Lung (tissue), 12 donors: ENCODE data around the gene MIF4GD. TPM values are rescaled to one million over a fixed set of nuclear protein-coding genes. Genes with fewer than 3 reads are reported as not detected.

ENCODE experiments used
- ATAC-seq: fragments of 200-7000 bp; cut with Tn5 transposase; one replicate; pipeline ENCODE4 v1.9.1; 2020; ENCODE audit warnings: moderate number of reproducible peaks; ENCODE audit not compliant: insufficient read depth, low FRiP score
- DNase-seq, 3 donors: peaks; one replicate each; pipeline ENCODE4 v3.0.0-alpha.2; 2013 to 2017
- H3K27ac ChIP-seq, 2 donors: one replicate each; pipeline ENCODE4 v1.5.1; 2013; ENCODE audit warnings: mild to moderate bottlenecking in 2 of 2, moderate library complexity in 2 of 2, control low read depth in 1 of 2, inconsistent platforms in 1 of 2, low read depth in 1 of 2, low read length in 1 of 2
- H3K27me3 ChIP-seq, 3 donors: one replicate each; pipeline ENCODE4 v1.5.1; 2013; ENCODE audit warnings: low read length in 2 of 3; ENCODE audit not compliant: control insufficient read depth in 3 of 3, insufficient read depth in 3 of 3
- H3K36me3 ChIP-seq, 4 donors: one replicate each; pipeline ENCODE4 v1.5.1; 2013; ENCODE audit warnings: low read length in 4 of 4, mild to moderate bottlenecking in 1 of 4, moderate library complexity in 1 of 4; ENCODE audit not compliant: control insufficient read depth in 4 of 4, insufficient read depth in 4 of 4
- H3K4me1 ChIP-seq, 5 donors: one replicate each; pipeline ENCODE4 v1.5.1; 2013; ENCODE audit warnings: low read length in 5 of 5, mild to moderate bottlenecking in 2 of 5, moderate library complexity in 1 of 5; ENCODE audit not compliant: control insufficient read depth in 5 of 5, insufficient read depth in 5 of 5
- H3K4me3 ChIP-seq: one replicate; pipeline ENCODE4 v1.5.1; 2013; ENCODE audit warnings: mild to moderate bottlenecking, control low read depth, moderate library complexity
- H3K9ac ChIP-seq, 2 donors: one replicate each; pipeline ENCODE4 v1.5.1; 2013; ENCODE audit warnings: low read length in 2 of 2, control low read depth in 1 of 2; ENCODE audit not compliant: insufficient read depth in 1 of 2
- H3K9me3 ChIP-seq, 4 donors: one replicate each; pipeline ENCODE4 v1.5.1; 2013; ENCODE audit warnings: low read length in 3 of 4, mild to moderate bottlenecking in 1 of 4, moderate library complexity in 1 of 4; ENCODE audit not compliant: control insufficient read depth in 4 of 4, insufficient read depth in 3 of 4
- CTCF ChIP-seq: IDR thresholded peaks from 2 replicates; pipeline ENCODE4 v1.5.1; 2012; ENCODE audit warnings: mild to moderate bottlenecking; ENCODE audit errors: control extremely low read depth, extremely low read depth
- WGBS, 2 donors: extraction: QIAGEN DNeasy Blood & Tissue Kit; methylation state at CpG; one replicate each; pipeline ENCODE4 v1.1.7; 2013; 5-methylcytosine and 5-hydroxymethylcytosine counted together
- polyA plus RNA-seq, 2 donors: library from polyadenylated mRNA; stranded (reverse); fragments of 200-250 nt; gene quantifications; one replicate each; pipeline ENCODE4 v1.2.1, GENCODE V29; 2013
- total RNA-seq, 2 donors: library from RNA; depleted of rRNA in 1 of 2; stranded (reverse); fragments of >200 nt in 1 of 2; gene quantifications; one replicate each; pipeline ENCODE4 v1.2.1, GENCODE V29; 2014 to 2021
- donor health status: control.
- donor health status: control.
- donor health status: Bipolar disorder and iron deficiency.
- donor health status: healthy.
- donor health status: DM: yes; HTN: yes; CAD: no.

MIF4GD gene
- total and polyA plus RNA-seq, 4 donors: 9.7 to 34.8 (median 23.0) TPM

DNA sequence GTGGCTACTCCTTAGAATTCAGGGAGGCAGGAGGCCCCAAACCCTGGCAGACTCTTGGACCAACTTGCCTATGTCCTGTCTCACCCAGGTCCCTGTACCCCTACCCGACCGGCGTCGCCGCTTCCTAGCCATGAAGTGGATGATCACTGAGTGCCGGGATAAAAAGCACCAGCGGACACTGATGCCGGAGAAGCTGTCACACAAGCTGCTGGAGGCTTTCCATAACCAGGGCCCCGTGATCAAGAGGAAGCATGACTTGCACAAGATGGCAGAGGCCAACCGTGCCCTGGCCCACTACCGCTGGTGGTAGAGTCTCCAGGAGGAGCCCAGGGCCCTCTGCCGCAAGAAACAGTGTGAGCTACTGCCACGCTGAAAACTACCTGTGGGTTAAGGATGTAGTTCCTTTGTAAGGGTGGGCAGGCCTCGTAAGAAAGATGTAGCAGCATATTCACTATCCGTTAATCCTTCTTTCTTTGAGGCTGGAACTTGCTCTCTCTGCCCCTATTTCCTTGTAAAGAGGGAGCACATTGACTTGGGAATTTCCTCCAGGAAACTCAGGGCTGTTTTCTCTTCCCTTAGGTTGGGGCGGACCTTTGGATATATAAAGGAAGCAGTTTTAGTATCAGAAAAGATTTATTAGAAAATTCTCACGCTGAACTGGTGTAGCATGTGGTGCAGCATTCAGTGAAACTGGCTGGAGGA, 5.3 kb downstream of the MIF4GD start:
- H3K9ac ChIP-seq: no peak overlapping the region
- WGBS, 2 donors: 59 to 84% methylated on average over 17 of the region's 17 CpGs
- TF ChIP-seq CTCF: no peak
- no peaks in the 10 kb centered on the region for H3K9me3 ChIP-seq
- H3K4me1 ChIP-seq: peaks cover 3 to 26% (median 5%) of the 10 kb centered on the region in 5 donors
- no peak overlapping the region for H3K4me3 ChIP-seq
- ATAC-seq (no peak), DNase-seq (no peak)
- no peaks in the 10 kb centered on the region for H3K27me3 ChIP-seq
- peaks cover 7 to 29% (median 13%) of the 10 kb centered on the region in 4 donors for H3K36me3 ChIP-seq
- no peak overlapping the region for H3K27ac ChIP-seq

DNA sequence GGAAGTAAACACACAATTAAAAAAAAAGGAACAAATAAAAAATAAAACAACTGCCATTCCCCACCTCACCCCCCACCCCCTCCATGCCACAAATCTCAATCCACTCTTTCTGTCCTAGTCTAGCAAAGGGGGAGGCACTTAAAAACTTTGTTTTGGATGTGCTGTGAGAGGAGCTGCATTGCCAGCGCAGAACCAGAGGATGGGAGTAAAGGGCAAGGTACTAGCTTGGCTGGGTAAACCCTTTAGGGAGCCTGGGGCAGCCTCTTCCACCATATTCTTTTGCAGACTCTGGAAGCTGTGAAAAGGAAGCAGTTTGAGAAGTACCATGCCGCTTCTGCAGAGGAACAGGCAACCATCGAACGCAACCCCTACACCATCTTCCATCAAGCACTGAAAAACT, 8.0 kb downstream of the MIF4GD start:
- no peak for DNase-seq
- Histone ChIP-seq H3K9ac (peak overlapping the region in 1 of 2 donors; percentile 67), H3K27me3 (no peaks in the 10 kb centered on the region), H3K4me3 (no peak overlapping the region), H3K27ac (no peak overlapping the region), H3K9me3 (no peaks in the 10 kb centered on the region), H3K4me1 (peaks cover 7 to 24% (median 15%) of the 10 kb centered on the region in 5 donors), H3K36me3 (peaks cover 7 to 29% (median 13%) of the 10 kb centered on the region in 4 donors)
- no peak for TF ChIP-seq CTCF
- 95 to 96% methylated on average over 4 of the region's 4 CpGs for WGBS, 2 donors
- ATAC-seq: no peak

- Histone ChIP-seq H3K4me3 (peak overlapping the region; percentile 88), H3K9ac (peak overlapping the region; percentile 67 to 98), H3K4me1 (peaks cover 7 to 21% (median 15%) of the 10 kb centered on the region in 5 donors), H3K27ac (peak overlapping the region; percentile 81 to 97), H3K36me3 (peaks cover 7 to 26% (median 13%) of the 10 kb centered on the region in 4 donors), H3K9me3 (no peaks in the 10 kb centered on the region), H3K27me3 (no peaks in the 10 kb centered on the region)
- no peak for TF ChIP-seq CTCF
- ATAC-seq (no peak), DNase-seq (no peak)
- 1 to 2% methylated on average over 23 of the region's 23 CpGs for WGBS, 2 donors
Measured at GRCh38 chr17:75262112-75262606, 8.9 kb downstream of the MIF4GD start.
